Measurements from ENCODE around the gene POU2F2.
A peak's percentile ranks its signal among the peaks of the same experiment; 100 is the strongest.

The POU2F2 gene

GRCh38 chr19:42098781-42099180, 33.5 kb downstream of the POU2F2 start:
- DNase-seq, result no peak

- no peak for DNase-seq
These were observed 34.8 kb downstream of the POU2F2 start for GRCh38 chr19:42097461-42097860.

GRCh38 chr19:42096255-42096837, 35.9 kb downstream of the POU2F2 start:
- DNase-seq, result no peak

GRCh38 chr19:42095814-42096230, 36.4 kb downstream of the POU2F2 start:
- no peak for DNase-seq

- DNase-seq, result no peak
These were observed 37.0 kb downstream of the POU2F2 start for GRCh38 chr19:42095142-42095813.

- DNase-seq, result peak; percentile 11 to 33
These were observed 38.3 kb downstream of the POU2F2 start for GRCh38 chr19:42093926-42094325.

GRCh38 chr19:42093505-42093904, 38.7 kb downstream of the POU2F2 start:
- no peak for DNase-seq

GRCh38 chr19:42092350-42092749, 39.9 kb downstream of the POU2F2 start:
- DNase-seq, result peak; percentile 55 to 77

GRCh38 chr19:42091742-42092141, 40.5 kb downstream of the POU2F2 start:
- peak in 1 of 2 experiments; percentile 37 for DNase-seq

- DNase-seq, result no peak
These were observed 40.9 kb downstream of the POU2F2 start for GRCh38 chr19:42091300-42091699.

GRCh38 chr19:42090672-42091071, 41.6 kb downstream of the POU2F2 start:
- DNase-seq, result peak; percentile 75 to 89

- no peak for DNase-seq
These were observed 42.5 kb downstream of the POU2F2 start for GRCh38 chr19:42089772-42090171.

GRCh38 chr19:42089191-42089750, 43.0 kb downstream of the POU2F2 start:
- DNase-seq, result no peak

- no peak for DNase-seq
These were observed 43.6 kb downstream of the POU2F2 start for GRCh38 chr19:42088471-42089190.

GRCh38 chr19:42086770-42087550, 45.3 kb downstream of the POU2F2 start:
- DNase-seq, result no peak

- no peak for DNase-seq
These were observed 46.0 kb downstream of the POU2F2 start for GRCh38 chr19:42086188-42086736.

GRCh38 chr19:42083537-42083936, 48.7 kb downstream of the POU2F2 start:
- no peak for DNase-seq

- peak; percentile 37 to 76 for DNase-seq
These were observed 50.6 kb downstream of the POU2F2 start for GRCh38 chr19:42081584-42082203.

GRCh38 chr19:42080764-42081375, 51.4 kb downstream of the POU2F2 start:
- no peak for DNase-seq

GRCh38 chr19:42079886-42080763, 52.1 kb downstream of the POU2F2 start:
- no peak for DNase-seq

GRCh38 chr19:42079276-42079669, 53.0 kb downstream of the POU2F2 start:
- DNase-seq, result no peak
